OCI-LY7 (cell line): ENCODE measurements around the gene CLINT1. TPM values are rescaled to one million over a fixed set of nuclear protein-coding genes. Genes with fewer than 3 reads are reported as not detected.

Experiments used
- Bru-seq: library from RNA; stranded (reverse); fragments of 400-500 nt; gene quantifications from one replicate; lab custom pipeline; 2021; lab: Mats Ljungman, UMichigan
- BruChase-seq, 2 experiments: library from RNA; stranded (reverse); fragments of 400-500 nt; gene quantifications; one replicate each; lab custom pipeline; 2021; lab: Mats Ljungman, UMichigan
- BruUV-seq: library from RNA; stranded (reverse); fragments of 400-500 nt; replicated peaks from 2 replicates; lab custom pipeline; 2021; lab: Mats Ljungman, UMichigan
- CTCF ChIA-PET: fragments of 300-600 bp; sonication (Branson Sonifier 250); formaldehyde crosslinking; loops from one replicate; lab custom pipeline; 2022; ENCODE audit warnings: antibody characterized with exemption; ENCODE audit not compliant: unreplicated experiment; lab: Charles Lee
- POLR2A ChIA-PET: fragments of 300-600 bp; sonication (Branson Sonifier 250); formaldehyde crosslinking; loops from one replicate; lab custom pipeline; 2022; ENCODE audit warnings: antibody characterized with exemption; lab: Charles Lee
- DNase-seq: peaks from one replicate; pipeline ENCODE4 v3.0.0-alpha.2; 2015; ENCODE audit warnings: low spot score
- H2AFZ ChIP-seq: fragments of 200-600 bp; sonication (generic), shearing (Covaris generic); 2 replicates; pipeline ENCODE4 v1.6.1; 2014; ENCODE audit warnings: mild to moderate bottlenecking, antibody characterized with exemption, low read length, moderate library complexity
- H3K27ac ChIP-seq: fragments of 200-600 bp; sonication (generic); 2 replicates; pipeline ENCODE4 v1.5.1; 2014; ENCODE audit warnings: mixed run types, low read depth, mild to moderate bottlenecking, moderate library complexity, low read length, inconsistent platforms; ENCODE audit not compliant: poor library complexity, severe bottlenecking
- H3K36me3 ChIP-seq: fragments of 200-600 bp; sonication (generic); 2 replicates; pipeline ENCODE4 v1.6.1; 2014; ENCODE audit warnings: mild to moderate bottlenecking, antibody characterized with exemption, low read length, moderate library complexity, mixed read lengths; ENCODE audit not compliant: insufficient read depth
- H3K4me1 ChIP-seq: fragments of 200-600 bp; sonication (generic); 2 replicates; pipeline ENCODE4 v1.5.1; 2014; ENCODE audit warnings: mild to moderate bottlenecking, low read length; ENCODE audit not compliant: insufficient read depth, poor library complexity, severe bottlenecking
- H3K4me2 ChIP-seq: fragments of 200-600 bp; sonication (generic); 2 replicates; pipeline ENCODE4 v1.6.1; 2014; ENCODE audit warnings: mild to moderate bottlenecking, low read length
- H3K4me3 ChIP-seq: fragments of 200-600 bp; sonication (generic); 2 replicates; pipeline ENCODE4 v1.5.1; 2014; ENCODE audit warnings: mild to moderate bottlenecking, low read depth, low read length; ENCODE audit not compliant: poor library complexity, severe bottlenecking
- H3K79me2 ChIP-seq: fragments of 200-600 bp; sonication (generic); 2 replicates; pipeline ENCODE4 v1.6.1; 2016; ENCODE audit warnings: low read depth, mild to moderate bottlenecking, low read length, moderate library complexity, mixed read lengths; ENCODE audit not compliant: insufficient read depth
- H3K9me2 ChIP-seq: fragments of 200-600 bp; sonication (generic); 2 replicates; pipeline ENCODE4 v1.6.1; 2016; ENCODE audit warnings: mild to moderate bottlenecking, low read length, mixed read lengths; ENCODE audit not compliant: insufficient read depth
- H3K9me3 ChIP-seq: fragments of 200-600 bp; sonication (generic); 2 replicates; pipeline ENCODE4 v1.6.1; 2014; ENCODE audit warnings: mild to moderate bottlenecking, mixed run types, low read length, mixed read lengths
- H4K20me1 ChIP-seq: fragments of 200-600 bp; sonication (generic); 2 replicates; pipeline ENCODE4 v1.6.1; 2014; ENCODE audit warnings: mild to moderate bottlenecking, antibody characterized with exemption, low read length, moderate library complexity, mixed read lengths; ENCODE audit not compliant: insufficient read depth
- EZH2phosphoT487 ChIP-seq: fragments of 200-600 bp; sonication (generic); IDR thresholded peaks from 2 replicates; pipeline ENCODE4 v1.6.1; 2018; ENCODE audit warnings: low read depth, borderline replicate concordance, mild to moderate bottlenecking, mixed run types, antibody characterized with exemption, low read length, moderate library complexity, mixed read lengths
- intact Hi-C: fragments of 100-400 bp; cut with micrococcal nuclease; formaldehyde crosslinking; loops from one replicate; pipeline ENCODE4 v1.10.0; 2022; ENCODE audit not compliant: unreplicated experiment
- long read RNA-seq: library from polyadenylated mRNA; stranded (forward); transcript quantifications from one replicate; pipeline ENCODE4 v2.0.0, GENCODE V29; 2022
- total RNA-seq, 2 experiments: library from RNA; depleted of rRNA in 1 of 2; stranded (reverse); fragments of >200 nt in 1 of 2; shearing (Covaris generic) in 1 of 2; gene quantifications; 2 replicates each; pipeline ENCODE4 v1.2.3, GENCODE V29; 2014 to 2022
- TF ChIP-seq, protein P1 (sequence below): fragments of 200-600 bp; sonication (generic); conservative IDR thresholded peaks from 2 replicates; pipeline ENCODE4 v1.5.1; 2014; ENCODE audit warnings: mild to moderate bottlenecking, antibody characterized with exemption, low read length, moderate library complexity, mixed read lengths

Gene CLINT1
- total RNA-seq (2014; rRNA removed; shearing (Covaris generic)): 86.1 and 107 TPM in 2 replicates
- total RNA-seq (2022): 120 and 135 TPM in 2 replicates
- percentile 96 among the genes with signal in this experiment for Bru-seq, nascent RNA
- percentile 90 among the genes with signal in this experiment for BruChase-seq, experiment 1, labeled RNA remaining after a 6-hour chase
- BruChase-seq, experiment 2, labeled RNA remaining after a 2-hour chase: percentile 92 among the genes with signal in this experiment
- long read RNA-seq, transcript CLINT1-207 (12 exons, 2,346 nt): major isoform, 144 of 348 reads
- long read RNA-seq, transcript CLINT1-201 (12 exons, 3,440 nt): minor isoform, 135 of 348 reads
- long read RNA-seq, partial matches to known transcripts: 17 of 348 reads
- long read RNA-seq, other reads (novel, unspliced or antisense): 51 of 348 reads

DNA sequence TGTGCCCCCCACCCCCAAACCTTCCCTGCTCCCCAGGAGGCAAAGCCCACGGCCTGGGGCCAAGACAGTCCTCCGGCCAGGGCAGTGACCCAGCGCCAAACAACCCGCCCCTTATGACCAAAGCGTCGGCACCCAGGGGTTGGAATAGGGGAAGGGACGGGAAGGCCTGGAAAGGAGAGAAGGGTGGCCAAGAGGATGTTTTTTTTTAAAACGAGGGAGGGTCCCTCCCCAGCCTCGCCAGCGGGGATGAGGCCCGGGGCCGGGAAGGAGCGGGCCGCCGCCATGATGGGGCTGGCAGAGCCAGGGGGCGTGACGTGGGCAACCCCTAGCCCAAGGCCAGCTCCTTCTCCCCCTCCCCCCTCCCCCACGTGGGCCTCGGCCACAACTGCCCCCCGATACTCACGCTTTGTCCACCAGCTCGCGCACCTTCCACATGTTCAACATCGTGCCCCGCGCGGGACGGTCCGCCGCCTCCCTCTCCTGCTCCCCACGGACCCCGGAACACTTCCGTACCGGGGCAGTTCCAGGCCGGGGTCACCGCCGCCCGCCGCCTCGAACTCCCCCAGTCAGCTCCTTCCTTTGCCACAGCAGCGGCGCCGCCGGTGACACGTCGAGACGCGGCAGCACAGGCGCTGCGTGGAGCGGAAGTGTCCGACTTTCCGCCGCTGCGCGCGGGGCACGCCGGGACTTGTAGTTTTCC is at the start of gene CLINT1:
CLINT1 (minus strand) TSS at position 619 of the 700 bp plus-strand sequence; CDS start at position 444, 175 bp downstream.
- BruUV-seq: no TSS peak

DNA sequence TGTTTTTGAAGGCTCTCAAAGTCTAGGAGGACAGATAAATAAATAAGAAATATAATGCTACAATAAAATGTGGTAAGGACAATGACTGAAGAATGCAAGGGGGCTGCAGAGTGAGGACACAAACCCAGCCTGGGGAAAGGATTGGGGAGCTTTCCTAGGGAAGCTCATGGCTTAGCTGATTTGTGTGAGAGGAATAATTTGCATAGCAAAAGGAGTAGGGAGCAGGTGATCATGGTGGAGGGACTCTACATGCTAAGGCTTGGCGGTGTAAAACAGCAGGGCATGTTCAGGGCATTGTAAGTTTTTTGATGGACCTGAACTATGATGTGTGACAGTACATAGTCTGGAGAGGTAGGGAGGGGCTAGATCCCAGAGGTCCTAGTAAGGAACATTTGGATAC is 49.5 kb upstream of the CLINT1 start:
- intact Hi-C loops: no loop called here
- H3K79me2 ChIP-seq: no peaks in the 10 kb centered on the region
- no peaks in the 10 kb centered on the region for H3K9me3 ChIP-seq
- BruUV-seq: no TSS peak
- H3K4me3 ChIP-seq: no peak overlapping the region
- TF ChIP-seq EZH2phosphoT487: no peak
- TF ChIP-seq, protein P1, sequence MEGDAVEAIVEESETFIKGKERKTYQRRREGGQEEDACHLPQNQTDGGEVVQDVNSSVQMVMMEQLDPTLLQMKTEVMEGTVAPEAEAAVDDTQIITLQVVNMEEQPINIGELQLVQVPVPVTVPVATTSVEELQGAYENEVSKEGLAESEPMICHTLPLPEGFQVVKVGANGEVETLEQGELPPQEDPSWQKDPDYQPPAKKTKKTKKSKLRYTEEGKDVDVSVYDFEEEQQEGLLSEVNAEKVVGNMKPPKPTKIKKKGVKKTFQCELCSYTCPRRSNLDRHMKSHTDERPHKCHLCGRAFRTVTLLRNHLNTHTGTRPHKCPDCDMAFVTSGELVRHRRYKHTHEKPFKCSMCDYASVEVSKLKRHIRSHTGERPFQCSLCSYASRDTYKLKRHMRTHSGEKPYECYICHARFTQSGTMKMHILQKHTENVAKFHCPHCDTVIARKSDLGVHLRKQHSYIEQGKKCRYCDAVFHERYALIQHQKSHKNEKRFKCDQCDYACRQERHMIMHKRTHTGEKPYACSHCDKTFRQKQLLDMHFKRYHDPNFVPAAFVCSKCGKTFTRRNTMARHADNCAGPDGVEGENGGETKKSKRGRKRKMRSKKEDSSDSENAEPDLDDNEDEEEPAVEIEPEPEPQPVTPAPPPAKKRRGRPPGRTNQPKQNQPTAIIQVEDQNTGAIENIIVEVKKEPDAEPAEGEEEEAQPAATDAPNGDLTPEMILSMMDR: no peak
- H3K36me3 ChIP-seq: no peaks in the 10 kb centered on the region
- no peak overlapping the region for H3K4me2 ChIP-seq
- ChIA-PET CTCF (no interaction called here), POLR2A (interaction anchor here (0.6 to 1.1 kb wide), 4 partner anchors 77 to 988 kb away, joined by 3 read pairs; no protein-coding TSS in a partner anchor)
- no peaks in the 10 kb centered on the region for H4K20me1 ChIP-seq
- H2AFZ ChIP-seq: no peak overlapping the region
- no peaks in the 10 kb centered on the region for H3K9me2 ChIP-seq
- no peak for DNase-seq
- H3K4me1 ChIP-seq: peaks cover 46% of the 10 kb centered on the region
- no peak overlapping the region for H3K27ac ChIP-seq

More for the DNA sequence above, at the start of gene CLINT1:
- POLR2A ChIA-PET: interaction anchor here (0.6 to 4.9 kb wide), 8 partner anchors 13 to 374 kb away, joined by 3 to 34 read pairs (median 6); no protein-coding TSS in a partner anchor
- intact Hi-C loops: no loop called here
- Histone ChIP-seq H4K20me1 (peaks cover 25% of the 10 kb centered on the region; the same call in 1 of the 2 replicates), H3K79me2 (peaks cover 52% of the 10 kb centered on the region), H3K4me3 (peak within 1 kb of the TSS; percentile 96), H3K9me3 (no peaks in the 10 kb centered on the region), H2AFZ (peak within 1 kb of the TSS; percentile 51; the same call in 1 of the 2 replicates), H3K4me1 (peaks cover 81% of the 10 kb centered on the region), H3K9me2 (no peaks in the 10 kb centered on the region), H3K27ac (peak within 1 kb of the TSS; percentile 97), H3K36me3 (peaks cover 40% of the 10 kb centered on the region), H3K4me2 (peak within 1 kb of the TSS; percentile 85)
- TF ChIP-seq, protein P1: no peak
- TF ChIP-seq EZH2phosphoT487: no peak
- DNase-seq: peak; percentile 94
- CTCF ChIA-PET: interaction anchor here (0.7 to 1.0 kb wide), 3 partner anchors 28 to 38 kb away, joined by 3 to 4 read pairs (median 4); no protein-coding TSS in a partner anchor
